Right lobe of liver (tissue), 4 donors: ENCODE measurements around the gene IRF1.

Experiments
- CTCF ChIP-seq, 4 donors: fragments of 200-600 bp in 3 of 4; fragments of 450-650 bp in 1 of 4; IDR thresholded peaks; one replicate each; pipeline versions ENCODE4 v1.5.1 to v1.8.0; 2016 to 2022; ENCODE audit warnings: antibody characterized with exemption in 4 of 4, mild to moderate bottlenecking in 2 of 4
- POLR2A ChIP-seq: fragments of 450-650 bp; IDR thresholded peaks from one replicate; pipeline ENCODE4 v1.6.1; 2017; ENCODE audit warnings: antibody characterized with exemption, mild to moderate bottlenecking
- donor health status: DM: no; HTN: no; CAD: no.
- donor health status: DM: no; HTN: no; CAD: no.
- donor health status: DM: no; HTN: yes; CAD: no.

GRCh38 chr5:132470010-132470392 is 20.6 kb downstream of the IRF1 start:
- TF ChIP-seq CTCF (IDR thresholded peaks at IDR 0.05) (no peak), POLR2A (no peak)
